Cerebellar cortex (tissue), 1 donor: ENCODE measurements around the gene OAT.

Source experiments
- DNase-seq: peaks from one replicate; pipeline ENCODE4 v3.0.0-alpha.2; 2015; ENCODE audit warnings: low spot score

Gene OAT

DNA sequence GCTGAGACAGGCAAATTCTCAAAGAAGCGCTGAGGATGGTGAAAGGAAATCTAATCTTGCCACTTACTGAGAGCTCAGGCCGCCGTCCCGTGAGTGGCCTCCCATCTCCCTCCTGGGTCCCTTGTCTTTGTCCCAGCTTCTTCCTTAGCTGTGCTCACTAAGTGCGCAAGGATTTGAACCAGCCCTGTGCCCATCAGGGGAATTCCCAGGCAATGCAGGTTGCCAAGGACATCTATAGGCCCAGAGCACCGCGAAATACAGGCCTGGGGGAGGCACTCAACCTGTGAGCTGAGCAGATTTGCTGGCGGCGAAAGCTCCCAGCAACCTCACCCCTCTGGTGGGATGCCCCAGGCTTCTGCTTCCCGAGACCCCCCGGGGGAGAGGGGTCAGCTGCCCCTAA is 64.8 kb downstream of the OAT start:
- DNase-seq = no peak

DNA sequence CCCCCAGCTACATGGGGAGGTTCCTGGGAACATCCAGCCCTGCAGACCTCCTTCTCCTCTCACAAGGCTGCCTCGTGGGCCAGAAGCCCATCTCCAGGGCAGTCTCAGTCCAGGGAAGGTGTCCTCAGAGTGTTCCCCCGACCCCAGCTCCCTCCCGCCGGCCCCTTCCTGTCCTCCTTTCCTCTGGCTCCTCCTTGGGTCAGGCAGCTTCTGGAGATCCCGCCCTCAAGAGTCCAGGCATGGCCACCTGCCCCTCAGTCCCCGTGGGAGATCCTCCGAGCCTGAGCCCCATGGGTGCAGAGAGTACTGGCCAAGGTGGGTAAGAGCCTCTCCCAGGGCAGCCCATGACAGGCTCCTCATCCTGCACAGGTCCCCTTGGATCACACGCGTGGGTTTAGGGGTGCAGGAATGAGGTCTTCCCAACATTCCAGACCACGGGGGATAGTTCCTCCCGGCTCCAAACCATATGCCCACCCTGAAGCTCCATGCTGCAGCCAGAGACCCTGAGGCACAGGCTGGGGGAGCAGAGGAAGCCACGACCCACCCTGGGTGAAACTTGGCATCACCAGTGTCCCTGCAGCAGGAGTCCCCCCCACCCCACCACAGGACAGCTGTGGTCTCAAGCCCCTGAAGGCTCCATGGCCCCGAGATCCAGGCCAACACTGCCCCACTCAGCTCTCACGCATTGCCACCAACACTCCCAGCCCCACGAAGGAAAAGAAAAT is 65.5 kb downstream of the OAT start:
- no peak for DNase-seq

DNA sequence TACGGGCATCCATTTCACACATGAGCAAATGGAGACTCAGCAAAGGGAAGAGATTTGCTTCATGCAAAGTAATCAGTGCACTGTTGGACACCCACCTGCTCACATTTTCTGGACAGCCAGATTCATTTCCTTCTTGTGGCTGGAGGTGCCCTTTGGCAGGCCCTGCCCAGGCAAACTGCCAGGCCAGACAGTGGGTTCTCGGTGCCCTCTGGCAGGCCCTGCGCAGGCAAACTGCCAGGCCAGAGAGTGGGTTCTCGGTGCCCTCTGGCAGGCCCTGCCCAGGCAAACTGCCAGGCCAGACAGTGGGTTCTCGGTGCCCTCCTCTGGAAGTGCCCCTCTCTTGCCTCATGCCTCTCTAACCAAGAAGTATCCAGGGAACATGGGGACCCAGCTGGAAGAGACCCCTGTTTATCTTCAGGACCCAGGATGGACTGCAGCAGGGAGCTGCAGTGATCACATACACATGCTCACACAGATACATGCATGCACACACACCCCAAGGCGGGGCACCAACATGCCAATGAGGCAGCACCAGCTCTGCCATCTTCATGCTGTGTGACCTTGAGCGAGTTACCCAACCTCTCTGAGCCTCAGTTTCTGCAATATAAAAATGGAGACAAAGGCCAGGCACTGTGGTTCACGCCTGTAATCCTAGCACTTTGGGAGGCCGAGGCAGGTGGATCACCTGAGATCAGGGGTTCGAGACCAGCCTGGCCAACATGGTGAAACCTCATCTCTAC is 67.1 kb downstream of the OAT start:
- peak; percentile 58 for DNase-seq

DNA sequence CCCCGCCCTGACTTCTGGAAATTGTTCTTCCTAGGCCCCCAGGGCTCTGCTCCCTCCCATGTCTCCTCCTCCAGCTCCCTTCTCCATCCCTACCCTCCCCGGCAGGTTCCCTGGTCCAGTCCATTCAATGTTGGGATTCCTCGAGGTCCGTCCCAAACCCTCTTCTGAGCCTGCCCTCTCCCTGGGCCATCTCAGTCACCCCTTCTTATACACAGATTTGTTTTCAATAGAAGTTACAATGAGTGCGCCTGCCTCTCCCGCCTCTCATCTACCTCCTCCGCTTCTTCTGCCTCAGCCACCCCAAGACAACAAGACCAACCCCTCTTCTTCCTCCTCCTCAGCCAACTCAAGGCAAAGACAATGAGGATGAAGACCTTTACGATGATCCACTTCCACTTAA is 67.9 kb downstream of the OAT start:
- DNase-seq = no peak

DNA sequence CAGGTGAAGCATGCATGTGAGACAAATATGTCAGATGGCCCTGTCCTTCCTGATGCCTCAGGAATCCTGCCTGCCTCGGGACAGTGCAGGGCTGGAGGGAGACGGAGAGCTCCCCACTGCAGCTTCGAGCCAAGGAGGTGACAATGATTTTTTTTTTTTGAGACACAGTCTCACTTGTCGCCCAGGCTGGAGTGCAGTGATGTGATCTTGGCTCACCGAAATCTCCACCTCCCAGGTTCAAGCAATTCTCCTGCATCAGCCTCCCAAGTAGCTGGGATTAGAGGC is 68.8 kb downstream of the OAT start:
- peak; percentile 50 for DNase-seq

DNA sequence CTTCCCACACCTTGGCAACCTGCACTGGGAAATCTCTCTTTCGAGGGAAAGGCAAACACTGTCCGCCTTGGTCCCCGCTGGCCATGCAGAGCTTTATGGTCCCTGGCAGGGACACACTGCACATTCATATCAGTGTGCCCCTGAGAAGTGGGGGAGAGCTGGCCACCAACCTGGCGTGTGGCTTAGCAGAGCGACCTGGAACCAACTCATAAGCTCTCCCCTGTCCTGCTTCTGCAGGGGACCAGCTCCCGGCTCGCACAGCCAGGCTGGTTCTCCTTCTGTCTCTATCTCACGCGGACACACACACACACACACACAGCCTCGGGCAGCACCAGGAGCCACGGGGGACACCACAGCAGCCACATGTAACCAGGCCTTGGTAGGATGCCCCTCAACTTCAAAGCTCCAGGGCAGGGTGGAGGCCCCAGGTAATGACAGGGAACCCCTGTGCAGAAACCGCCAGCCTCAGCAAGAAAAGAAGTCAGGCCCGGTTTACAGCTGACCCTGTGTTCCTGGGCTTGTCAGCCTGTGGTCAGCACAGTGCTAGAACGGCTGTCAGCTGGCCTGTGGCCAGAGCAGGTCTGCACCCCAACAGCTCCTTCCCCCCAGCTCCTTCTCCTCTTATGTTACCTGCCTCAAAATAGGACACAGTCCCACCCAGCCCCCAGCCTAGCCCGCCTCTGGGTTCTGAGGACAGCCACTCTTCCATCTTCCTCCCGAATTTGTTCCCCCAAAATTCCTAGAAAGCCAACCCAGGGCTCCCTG is 69.3 kb downstream of the OAT start:
- DNase-seq = no peak

DNA sequence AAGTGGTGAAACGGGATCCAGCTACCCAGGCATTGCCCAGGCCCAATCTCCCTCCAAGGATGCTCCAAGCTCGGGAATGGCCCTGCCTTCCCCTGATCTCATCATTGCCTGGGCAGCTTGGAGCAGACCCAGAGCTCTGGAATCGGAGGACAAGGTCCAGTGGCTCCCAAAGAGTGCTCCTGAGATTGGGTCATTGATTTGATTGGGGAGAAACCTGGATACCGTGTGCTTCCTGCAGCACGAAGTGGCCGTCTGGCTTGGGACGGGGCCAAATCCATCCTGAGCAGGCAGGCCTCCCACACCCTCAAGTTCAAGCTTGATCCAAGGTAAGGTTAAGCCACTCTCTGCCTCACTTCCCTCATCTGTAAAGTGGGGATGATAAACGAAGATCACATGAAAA is 69.9 kb downstream of the OAT start:
- no peak for DNase-seq

DNA sequence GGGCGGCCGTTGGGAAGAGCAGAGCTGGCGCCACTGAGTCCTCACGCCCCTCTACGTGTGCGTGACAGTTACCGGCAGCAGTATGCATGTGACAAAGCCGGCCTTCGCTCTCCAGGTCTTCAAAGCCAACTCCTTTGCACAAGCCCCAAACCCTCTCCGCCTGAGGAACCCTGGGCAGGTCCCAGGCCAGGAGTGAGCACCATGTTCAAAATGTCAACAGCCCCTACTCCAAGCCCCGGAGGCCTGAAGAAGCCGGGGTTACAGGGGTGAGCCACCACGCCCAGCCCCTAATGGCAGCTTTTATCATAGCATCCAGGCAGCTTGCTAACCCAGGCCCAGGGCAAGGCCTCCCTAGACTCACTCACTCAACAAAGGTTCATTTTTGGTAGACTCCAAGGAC is 70.8 kb downstream of the OAT start:
- no peak for DNase-seq
